Esophagus muscularis mucosa (tissue), 4 donors: Measurements from ENCODE around the gene TRAPPC5. TPM values are rescaled to one million over a fixed set of nuclear protein-coding genes. Genes with fewer than 3 reads are reported as not detected.

Source experiments
- DNase-seq: peaks from one replicate; pipeline ENCODE4 v3.0.0-alpha.2; 2017; ENCODE audit errors: extremely low spot score
- H3K27ac ChIP-seq, 4 donors: fragments of 200-600 bp; sonication (generic); replicated peaks in 1 of 4; 1 replicate in 3 of 4; 2 replicates in 1 of 4; pipeline ENCODE4 v1.5.1; 2016 to 2019; ENCODE audit warnings: mild to moderate bottlenecking in 1 of 4
- H3K27me3 ChIP-seq, 4 donors: fragments of 200-600 bp; sonication (generic); one replicate each; pipeline versions ENCODE4 v1.5.1 to v1.6.0; 2016 to 2019
- H3K36me3 ChIP-seq, 4 donors: fragments of 200-600 bp; sonication (generic); one replicate each; pipeline ENCODE4 v1.5.1; 2016 to 2019
- H3K4me1 ChIP-seq, 4 donors: fragments of 200-600 bp; sonication (generic); one replicate each; pipeline ENCODE4 v1.5.1; 2016 to 2019
- H3K4me3 ChIP-seq, 4 donors: fragments of 200-600 bp; sonication (generic); 1 replicate in 2 of 4; 2 replicates in 2 of 4; pipeline ENCODE4 v1.5.1; 2016 to 2019; ENCODE audit warnings: mild to moderate bottlenecking in 4 of 4, moderate library complexity in 1 of 4
- H3K9me3 ChIP-seq, 4 donors: fragments of 200-600 bp; sonication (generic); 1 replicate in 3 of 4; 2 replicates in 1 of 4; pipeline ENCODE4 v1.5.1; 2016 to 2019
- EP300 ChIP-seq: sonication (generic); formaldehyde crosslinking; IDR thresholded peaks from one replicate; pipeline ENCODE4 v1.6.1; 2017; ENCODE audit warnings: antibody characterized with exemption
- POLR2A ChIP-seq: fragments of 450-650 bp; IDR thresholded peaks from one replicate; pipeline ENCODE4 v1.6.1; 2017; ENCODE audit warnings: antibody characterized with exemption, moderate library complexity, mild to moderate bottlenecking, low read depth
- POLR2AphosphoS5 ChIP-seq, 2 donors: sonication (generic); formaldehyde crosslinking; IDR thresholded peaks; one replicate each; pipeline ENCODE4 v1.6.1; 2017; ENCODE audit warnings: antibody characterized with exemption in 2 of 2
- WGBS: methylation state at CpG from one replicate; pipeline ENCODE4 v1.1.5; 2018; 5-methylcytosine and 5-hydroxymethylcytosine counted together
- intact Hi-C: fragments of 100-400 bp; cut with DNase I; formaldehyde crosslinking; loops from one replicate; pipeline ENCODE4 v1.15.1; 2023
- total RNA-seq, 4 donors: library from RNA; depleted of rRNA; stranded (reverse); fragments of >200 nt; gene quantifications; one replicate each; pipeline versions ENCODE4 v1.1.0 to v1.2.1, GENCODE V29; 2016
- TF ChIP-seq, protein P1 (sequence below), 3 experiments: fragments of 200-600 bp in 2 of 3; fragments of 450-650 bp in 1 of 3; sonication (generic) in 2 of 3; IDR thresholded peaks; one replicate each; pipeline ENCODE4 v1.5.1; 2017 to 2019; ENCODE audit warnings: antibody characterized with exemption in 3 of 3, mild to moderate bottlenecking in 2 of 3, moderate library complexity in 1 of 3

TRAPPC5 gene
- total RNA-seq, 4 donors from 2014 or later: 12.5 to 84.7 (median 64.8) TPM

DNA sequence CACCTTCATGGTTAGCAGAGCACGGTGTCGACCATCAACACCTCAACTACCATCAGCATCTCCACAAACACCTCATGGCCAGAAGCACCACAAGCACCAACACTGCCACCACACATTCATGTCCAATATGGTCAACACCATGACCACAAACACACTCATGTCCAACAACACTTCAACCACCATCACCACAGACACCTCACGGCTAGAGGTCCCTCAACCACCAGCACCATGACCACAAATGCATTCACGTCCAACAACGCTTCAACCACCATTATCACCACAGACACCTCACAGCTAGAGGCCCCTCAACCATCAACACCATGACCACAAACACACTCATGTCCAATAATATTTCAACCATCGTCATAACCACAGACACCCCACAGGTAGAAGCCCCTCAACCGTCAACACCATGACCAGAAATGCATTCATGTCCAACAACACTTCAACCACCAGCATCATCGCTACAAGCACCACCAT lies 10.2 kb downstream of the TRAPPC5 start:
- Histone ChIP-seq H3K4me1 (no peaks in the 10 kb centered on the region), H3K9me3 (no peaks in the 10 kb centered on the region), H3K36me3 (no peaks in the 10 kb centered on the region), H3K27ac (no peak overlapping the region), H3K27me3 (peaks cover 0 to 45% (median 2%) of the 10 kb centered on the region in 4 donors), H3K4me3 (no peak overlapping the region)
- no peak for TF ChIP-seq POLR2A
- TF ChIP-seq, protein P1, sequence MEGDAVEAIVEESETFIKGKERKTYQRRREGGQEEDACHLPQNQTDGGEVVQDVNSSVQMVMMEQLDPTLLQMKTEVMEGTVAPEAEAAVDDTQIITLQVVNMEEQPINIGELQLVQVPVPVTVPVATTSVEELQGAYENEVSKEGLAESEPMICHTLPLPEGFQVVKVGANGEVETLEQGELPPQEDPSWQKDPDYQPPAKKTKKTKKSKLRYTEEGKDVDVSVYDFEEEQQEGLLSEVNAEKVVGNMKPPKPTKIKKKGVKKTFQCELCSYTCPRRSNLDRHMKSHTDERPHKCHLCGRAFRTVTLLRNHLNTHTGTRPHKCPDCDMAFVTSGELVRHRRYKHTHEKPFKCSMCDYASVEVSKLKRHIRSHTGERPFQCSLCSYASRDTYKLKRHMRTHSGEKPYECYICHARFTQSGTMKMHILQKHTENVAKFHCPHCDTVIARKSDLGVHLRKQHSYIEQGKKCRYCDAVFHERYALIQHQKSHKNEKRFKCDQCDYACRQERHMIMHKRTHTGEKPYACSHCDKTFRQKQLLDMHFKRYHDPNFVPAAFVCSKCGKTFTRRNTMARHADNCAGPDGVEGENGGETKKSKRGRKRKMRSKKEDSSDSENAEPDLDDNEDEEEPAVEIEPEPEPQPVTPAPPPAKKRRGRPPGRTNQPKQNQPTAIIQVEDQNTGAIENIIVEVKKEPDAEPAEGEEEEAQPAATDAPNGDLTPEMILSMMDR (IDR thresholded peaks at IDR 0.05): no peak
- no peak for TF ChIP-seq EP300
- TF ChIP-seq POLR2AphosphoS5 (IDR thresholded peaks at IDR 0.05): no peak
- DNase-seq: no peak
- WGBS: 81% methylated on average over 8 of the region's 8 CpGs
- intact Hi-C loops: no loop called here

GRCh38 chr19:7691497-7691896 lies 10.9 kb downstream of the TRAPPC5 start:
- no peak overlapping the region for H3K27ac ChIP-seq
- H3K4me3 ChIP-seq: no peak overlapping the region
- H3K27me3 ChIP-seq: peaks cover 0 to 50% (median 2%) of the 10 kb centered on the region in 4 donors
- no peaks in the 10 kb centered on the region for H3K36me3 ChIP-seq
- no peaks in the 10 kb centered on the region for H3K9me3 ChIP-seq
- intact Hi-C loops: no loop called here
- no peaks in the 10 kb centered on the region for H3K4me1 ChIP-seq
- no peak for DNase-seq
- no peak for TF ChIP-seq EP300

- Histone ChIP-seq H3K27ac (no peak overlapping the region), H3K4me1 (no peaks in the 10 kb centered on the region), H3K4me3 (no peak overlapping the region), H3K27me3 (peaks cover 0 to 60% (median 8%) of the 10 kb centered on the region in 4 donors), H3K9me3 (no peaks in the 10 kb centered on the region), H3K36me3 (no peaks in the 10 kb centered on the region)
- no peak for TF ChIP-seq EP300
- TF ChIP-seq, protein P1 (IDR thresholded peaks at IDR 0.05): no peak
- no peak for TF ChIP-seq POLR2A
- no peak for TF ChIP-seq POLR2AphosphoS5 (IDR thresholded peaks at IDR 0.05)
- WGBS: 72% methylated on average over 13 of the region's 13 CpGs
- DNase-seq: no peak
- intact Hi-C loops: no loop called here
Observed at GRCh38 chr19:7692417-7693088, 11.9 kb downstream of the TRAPPC5 start.

GRCh38 chr19:7694499-7694898 lies 13.9 kb downstream of the TRAPPC5 start:
- Histone ChIP-seq H3K4me3 (no peak overlapping the region), H3K27ac (no peak overlapping the region), H3K36me3 (no peaks in the 10 kb centered on the region), H3K9me3 (no peaks in the 10 kb centered on the region), H3K4me1 (no peaks in the 10 kb centered on the region), H3K27me3 (peaks cover 0 to 72% (median 12%) of the 10 kb centered on the region in 4 donors)
- intact Hi-C loops: no loop called here
- no peak for DNase-seq
- TF ChIP-seq POLR2AphosphoS5 (IDR thresholded peaks at IDR 0.05) (no peak), POLR2A (no peak), EP300 (no peak)
- TF ChIP-seq, protein P1 (IDR thresholded peaks at IDR 0.05): no peak
- WGBS: 66% methylated on average over 4 of the region's 4 CpGs

- no peak for TF ChIP-seq EP300
- TF ChIP-seq POLR2A: no peak
- TF ChIP-seq, protein P1 (IDR thresholded peaks at IDR 0.05): no peak
- no peak for TF ChIP-seq POLR2AphosphoS5 (IDR thresholded peaks at IDR 0.05)
- H3K27me3 ChIP-seq: peaks cover 0 to 82% (median 12%) of the 10 kb centered on the region in 4 donors
- no peak for DNase-seq
- H3K4me3 ChIP-seq: no peak overlapping the region
- intact Hi-C loops: no loop called here
- H3K27ac ChIP-seq: no peak overlapping the region
- no peaks in the 10 kb centered on the region for H3K36me3 ChIP-seq
- WGBS: 86% methylated on average over 10 of the region's 10 CpGs
- no peaks in the 10 kb centered on the region for H3K9me3 ChIP-seq
- H3K4me1 ChIP-seq: no peaks in the 10 kb centered on the region
Observed at GRCh38 chr19:7697721-7698287, 17.2 kb downstream of the TRAPPC5 start.
